ENCODE measurements around the gene IL17RC. TPM values are rescaled to one million over a fixed set of nuclear protein-coding genes. Genes with fewer than 3 reads are reported as not detected.

IL17RC gene
- total and polyA plus RNA-seq, 3 donors from 2014 or later = 12.0 to 26.1 (median 21.0) TPM

DNA sequence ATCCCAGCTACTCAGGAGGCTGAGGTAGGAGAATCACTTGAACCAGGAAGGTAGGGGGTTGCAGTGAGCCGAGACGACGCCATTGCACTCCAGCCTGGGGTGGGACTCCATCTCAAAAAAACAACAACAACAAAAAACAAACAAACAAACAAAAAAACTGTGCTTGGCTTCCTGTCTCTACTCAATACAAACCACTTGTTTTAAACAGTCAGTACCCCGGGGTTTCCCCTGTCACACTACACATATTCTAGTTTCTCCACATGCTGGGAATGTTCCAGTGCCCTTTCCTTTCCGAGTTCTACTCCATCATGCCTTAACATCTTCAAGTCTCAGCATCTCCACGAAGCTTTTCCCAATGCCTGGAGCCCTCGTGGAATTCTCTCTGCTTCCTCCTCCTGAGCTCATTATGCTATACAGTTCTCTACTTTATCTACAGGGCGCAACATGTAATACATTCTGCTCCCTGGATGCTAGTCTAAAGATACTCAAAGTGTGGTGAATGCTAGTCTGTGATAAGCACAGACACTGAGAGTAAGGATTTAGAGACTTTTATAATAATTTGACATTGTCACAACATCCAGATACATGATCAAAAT, 61.9 kb downstream of the IL17RC start:
- no peaks in the 10 kb centered on the region for H3K27me3 ChIP-seq
- TF ChIP-seq, protein P1, sequence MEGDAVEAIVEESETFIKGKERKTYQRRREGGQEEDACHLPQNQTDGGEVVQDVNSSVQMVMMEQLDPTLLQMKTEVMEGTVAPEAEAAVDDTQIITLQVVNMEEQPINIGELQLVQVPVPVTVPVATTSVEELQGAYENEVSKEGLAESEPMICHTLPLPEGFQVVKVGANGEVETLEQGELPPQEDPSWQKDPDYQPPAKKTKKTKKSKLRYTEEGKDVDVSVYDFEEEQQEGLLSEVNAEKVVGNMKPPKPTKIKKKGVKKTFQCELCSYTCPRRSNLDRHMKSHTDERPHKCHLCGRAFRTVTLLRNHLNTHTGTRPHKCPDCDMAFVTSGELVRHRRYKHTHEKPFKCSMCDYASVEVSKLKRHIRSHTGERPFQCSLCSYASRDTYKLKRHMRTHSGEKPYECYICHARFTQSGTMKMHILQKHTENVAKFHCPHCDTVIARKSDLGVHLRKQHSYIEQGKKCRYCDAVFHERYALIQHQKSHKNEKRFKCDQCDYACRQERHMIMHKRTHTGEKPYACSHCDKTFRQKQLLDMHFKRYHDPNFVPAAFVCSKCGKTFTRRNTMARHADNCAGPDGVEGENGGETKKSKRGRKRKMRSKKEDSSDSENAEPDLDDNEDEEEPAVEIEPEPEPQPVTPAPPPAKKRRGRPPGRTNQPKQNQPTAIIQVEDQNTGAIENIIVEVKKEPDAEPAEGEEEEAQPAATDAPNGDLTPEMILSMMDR (IDR thresholded peaks at IDR 0.05) = no peak
- no peak for TF ChIP-seq POLR2A (IDR thresholded peaks at IDR 0.05)
- no peaks in the 10 kb centered on the region for H3K36me3 ChIP-seq (ENCODE audit: low read depth, missing control alignments)
- no peak overlapping the region for H3K27ac ChIP-seq
- H3K4me3 ChIP-seq = no peak overlapping the region
- no peaks in the 10 kb centered on the region for H3K9me3 ChIP-seq
- intact Hi-C loops (cut with DNase I; ENCODE audit: low total_unique reads) = no loop called here
- 73 to 87% methylated on average over 8 of the region's 8 CpGs for WGBS, 2 donors
- no peak for DNase-seq
- H3K4me1 ChIP-seq = no peaks in the 10 kb centered on the region

DNA sequence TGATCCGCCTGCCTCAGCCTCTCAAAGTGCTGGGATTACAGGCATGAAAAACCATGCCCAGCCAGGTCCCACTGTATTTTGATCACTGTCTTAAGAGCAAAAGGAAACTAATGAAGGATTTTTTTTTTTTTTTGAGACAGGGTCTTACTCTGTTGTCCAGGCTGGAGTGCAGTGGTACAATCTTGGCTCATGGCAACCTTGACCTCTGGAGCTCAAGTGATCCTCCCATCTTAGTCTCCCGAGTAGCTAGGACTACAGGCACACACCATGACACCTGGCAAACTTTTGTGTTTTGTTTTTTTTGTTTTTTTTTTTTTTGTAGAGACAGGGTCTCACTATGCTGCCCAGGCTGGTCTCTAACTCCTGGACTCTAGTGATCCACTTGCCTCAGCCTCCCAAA, 63.4 kb downstream of the IL17RC start:
- Histone ChIP-seq H3K36me3 (ENCODE audit: low read depth, missing control alignments) (no peaks in the 10 kb centered on the region), H3K27ac (no peak overlapping the region), H3K4me3 (no peak overlapping the region), H3K9me3 (no peaks in the 10 kb centered on the region), H3K4me1 (no peaks in the 10 kb centered on the region), H3K27me3 (no peaks in the 10 kb centered on the region)
- TF ChIP-seq, protein P1 (IDR thresholded peaks at IDR 0.05) = no peak
- TF ChIP-seq POLR2A (IDR thresholded peaks at IDR 0.05) = no peak
- DNase-seq = no peak
- intact Hi-C loops (cut with DNase I; ENCODE audit: low total_unique reads) = no loop called here
- 74 to 81% methylated on average over 2 of the region's 2 CpGs for WGBS, 2 donors

Small RNA genes within 50 kb of the gene (small RNA-seq; reads per million reads assigned to genes)
- gene RNU6-882P = 0 reads per million in 2 donors

Other genes starting within 250 kb of the IL17RC start
- 1 to 10 TPM in 1 of 2 donors, under 1 TPM in 1; 0.31 to 1.4 TPM for gene CPNE9, start 213.3 kb upstream of the IL17RC start, total RNA-seq
- 1.3 TPM for gene CPNE9, start 213.3 kb upstream of the IL17RC start, polyA plus RNA-seq (ENCODE audit: insufficient read depth, low read depth, low replicate concordance)
- gene BRPF1, start 185.4 kb upstream of the IL17RC start, total RNA-seq = 10 to 100 TPM; 55.1 to 58.4 TPM
- 47.4 TPM for gene BRPF1, start 185.4 kb upstream of the IL17RC start, polyA plus RNA-seq (ENCODE audit: insufficient read depth, low read depth, low replicate concordance)
- gene OGG1, start 167.1 kb upstream of the IL17RC start, total RNA-seq = 10 to 100 TPM; 30.3 to 36.4 TPM
- 18.8 TPM for gene OGG1, start 167.1 kb upstream of the IL17RC start, polyA plus RNA-seq (ENCODE audit: insufficient read depth, low read depth, low replicate concordance)
- 100 to 1,000 TPM; 127 to 185 TPM for gene CAMK1, start 147.2 kb upstream of the IL17RC start, total RNA-seq
- 62.7 TPM for gene CAMK1, start 147.2 kb upstream of the IL17RC start, polyA plus RNA-seq (ENCODE audit: insufficient read depth, low read depth, low replicate concordance)
- gene TADA3, start 124.6 kb upstream of the IL17RC start, total RNA-seq = 100 to 1,000 TPM in 1 of 2 donors, 10 to 100 TPM in 1; 94.6 to 123 TPM
- gene TADA3, start 124.6 kb upstream of the IL17RC start, polyA plus RNA-seq (ENCODE audit: insufficient read depth, low read depth, low replicate concordance) = 123 TPM
- gene ARPC4, start 124.0 kb upstream of the IL17RC start, total RNA-seq = 100 to 1,000 TPM; 108 to 124 TPM
- 99.6 TPM for gene ARPC4, start 124.0 kb upstream of the IL17RC start, polyA plus RNA-seq (ENCODE audit: insufficient read depth, low read depth, low replicate concordance)
- 100 to 1,000 TPM; 142 to 163 TPM for gene TTLL3, start 106.8 kb upstream of the IL17RC start, total RNA-seq
- 104 TPM for gene TTLL3, start 106.8 kb upstream of the IL17RC start, polyA plus RNA-seq (ENCODE audit: insufficient read depth, low read depth, low replicate concordance)
- 10 to 100 TPM; 53.3 to 63.4 TPM for gene RPUSD3, start 73.1 kb upstream of the IL17RC start, total RNA-seq
- 124 TPM for gene RPUSD3, start 73.1 kb upstream of the IL17RC start, polyA plus RNA-seq (ENCODE audit: insufficient read depth, low read depth, low replicate concordance)
- gene CIDEC, start 36.8 kb upstream of the IL17RC start, total RNA-seq = 1 to 10 TPM; 1.1 to 1.6 TPM
- 2.9 TPM for gene CIDEC, start 36.8 kb upstream of the IL17RC start, polyA plus RNA-seq (ENCODE audit: insufficient read depth, low read depth, low replicate concordance)
- gene JAGN1, start 26.5 kb upstream of the IL17RC start, total RNA-seq = 10 to 100 TPM; 33.3 to 39.8 TPM
- 36.0 TPM for gene JAGN1, start 26.5 kb upstream of the IL17RC start, polyA plus RNA-seq (ENCODE audit: insufficient read depth, low read depth, low replicate concordance)
- under 1 TPM; 0.43 to 0.79 TPM for gene IL17RE, start 14.2 kb upstream of the IL17RC start, total RNA-seq
- gene IL17RE, start 14.2 kb upstream of the IL17RC start, polyA plus RNA-seq (ENCODE audit: insufficient read depth, low read depth, low replicate concordance) = 1.8 TPM
- 10 to 100 TPM; 34.9 to 37.1 TPM for gene CRELD1, start 16.7 kb downstream of the IL17RC start, total RNA-seq
- gene CRELD1, start 16.7 kb downstream of the IL17RC start, polyA plus RNA-seq (ENCODE audit: insufficient read depth, low read depth, low replicate concordance) = 65.7 TPM
- gene PRRT3, start 35.3 kb downstream of the IL17RC start, total RNA-seq = 1 to 10 TPM; 6.6 to 7.2 TPM
- gene PRRT3, start 35.3 kb downstream of the IL17RC start, polyA plus RNA-seq (ENCODE audit: insufficient read depth, low read depth, low replicate concordance) = 7.6 TPM
- gene EMC3, start 69.7 kb downstream of the IL17RC start, total RNA-seq = 10 to 100 TPM; 64.2 to 72.5 TPM
- gene EMC3, start 69.7 kb downstream of the IL17RC start, polyA plus RNA-seq (ENCODE audit: insufficient read depth, low read depth, low replicate concordance) = 270 TPM
- gene FANCD2, start 109.3 kb downstream of the IL17RC start, total RNA-seq = 10 to 100 TPM; 23.7 to 41.6 TPM
- gene FANCD2, start 109.3 kb downstream of the IL17RC start, polyA plus RNA-seq (ENCODE audit: insufficient read depth, low read depth, low replicate concordance) = 38.5 TPM
- 10 to 100 TPM; 14.3 to 25.8 TPM for gene FANCD2OS, start 191.2 kb downstream of the IL17RC start, total RNA-seq
- 118 TPM for gene FANCD2OS, start 191.2 kb downstream of the IL17RC start, polyA plus RNA-seq (ENCODE audit: insufficient read depth, low read depth, low replicate concordance)
- 100 to 1,000 TPM; 145 to 157 TPM for gene BRK1, start 198.6 kb downstream of the IL17RC start, total RNA-seq
- 250 TPM for gene BRK1, start 198.6 kb downstream of the IL17RC start, polyA plus RNA-seq (ENCODE audit: insufficient read depth, low read depth, low replicate concordance)
- 10 to 100 TPM; 61.2 to 73.0 TPM for gene VHL, start 224.7 kb downstream of the IL17RC start, total RNA-seq
- gene VHL, start 224.7 kb downstream of the IL17RC start, polyA plus RNA-seq (ENCODE audit: insufficient read depth, low read depth, low replicate concordance) = 39.6 TPM
- gene IRAK2, start 247.8 kb downstream of the IL17RC start, total RNA-seq = 1 to 10 TPM; 3.7 to 3.8 TPM
- 2.1 TPM for gene IRAK2, start 247.8 kb downstream of the IL17RC start, polyA plus RNA-seq (ENCODE audit: insufficient read depth, low read depth, low replicate concordance)